GM19099 (cell line): ENCODE results near the gene MGLL.

Experiments
- POLR2A ChIP-seq: IDR thresholded peaks from 3 replicates; pipeline ENCODE4 v1.6.1; 2011; ENCODE audit warnings: low read depth; ENCODE audit not compliant: insufficient read length; ENCODE audit errors: extremely low read depth

MGLL gene

GRCh38 chr3:127822041-127822681, at the start of gene MGLL:
TSS of gene MGLL (minus strand) at chr3:127822515. CDS start at chr3:127822318, 197 bp downstream.
- TF ChIP-seq POLR2A, result no peak

- no peak for TF ChIP-seq POLR2A
Observed at GRCh38 chr3:127870156-127870555, 47.8 kb upstream of the MGLL start.

GRCh38 chr3:127867986-127868385, 45.7 kb upstream of the MGLL start:
- TF ChIP-seq POLR2A, result no peak

GRCh38 chr3:127867412-127867811, 45.1 kb upstream of the MGLL start:
- TF ChIP-seq POLR2A, result no peak

- TF ChIP-seq POLR2A, result no peak
Observed at GRCh38 chr3:127865941-127866340, 43.6 kb upstream of the MGLL start.

GRCh38 chr3:127860211-127860696, 37.9 kb upstream of the MGLL start:
- TF ChIP-seq POLR2A, result no peak

DNA sequence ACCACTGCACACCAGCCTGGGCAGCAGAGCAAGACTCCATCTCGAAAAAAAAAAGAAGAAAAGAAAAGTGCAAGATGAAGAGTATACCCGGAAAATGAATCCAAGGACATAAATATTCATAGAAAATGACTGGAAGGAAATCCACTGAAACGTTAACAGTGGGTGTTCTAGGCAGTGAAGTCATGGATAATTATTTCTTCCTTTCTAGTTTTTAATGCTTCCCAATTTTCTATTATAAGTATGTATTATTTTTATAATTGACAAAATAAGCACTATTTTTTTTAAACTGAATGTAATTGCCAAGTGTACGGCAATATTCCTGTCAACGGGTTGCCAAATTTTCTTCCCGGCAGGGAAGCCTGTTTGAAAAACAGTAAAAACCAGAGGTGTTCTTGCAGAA, 37.4 kb upstream of the MGLL start:
- TF ChIP-seq POLR2A, result no peak

- no peak for TF ChIP-seq POLR2A
Observed at GRCh38 chr3:127858937-127859336, 36.6 kb upstream of the MGLL start.

DNA sequence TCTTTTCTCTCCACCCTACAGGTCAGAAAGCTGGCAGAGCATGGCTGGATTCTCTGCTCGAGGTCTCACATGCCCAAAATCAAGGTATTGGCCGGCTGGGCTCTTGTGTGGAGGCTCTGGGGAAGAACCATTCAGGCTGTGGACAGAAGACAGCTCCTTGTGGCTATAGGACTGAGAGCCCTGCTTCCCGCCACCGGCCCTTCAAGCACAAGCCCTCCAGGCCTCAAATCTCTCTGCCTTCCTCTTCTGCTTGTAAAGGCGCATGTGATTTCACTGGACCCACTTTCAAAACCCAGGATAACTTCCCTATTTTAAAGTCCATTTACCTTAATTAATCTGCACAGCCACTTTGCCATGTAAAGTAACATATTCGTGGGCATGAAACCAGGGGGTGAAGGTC, 36.2 kb upstream of the MGLL start:
- TF ChIP-seq POLR2A, result no peak

- no peak for TF ChIP-seq POLR2A
Observed at GRCh38 chr3:127857333-127857732, 35.0 kb upstream of the MGLL start.

GRCh38 chr3:127856801-127857200, 34.5 kb upstream of the MGLL start:
- no peak for TF ChIP-seq POLR2A

- no peak for TF ChIP-seq POLR2A
Observed at GRCh38 chr3:127855246-127855645, 32.9 kb upstream of the MGLL start.

DNA sequence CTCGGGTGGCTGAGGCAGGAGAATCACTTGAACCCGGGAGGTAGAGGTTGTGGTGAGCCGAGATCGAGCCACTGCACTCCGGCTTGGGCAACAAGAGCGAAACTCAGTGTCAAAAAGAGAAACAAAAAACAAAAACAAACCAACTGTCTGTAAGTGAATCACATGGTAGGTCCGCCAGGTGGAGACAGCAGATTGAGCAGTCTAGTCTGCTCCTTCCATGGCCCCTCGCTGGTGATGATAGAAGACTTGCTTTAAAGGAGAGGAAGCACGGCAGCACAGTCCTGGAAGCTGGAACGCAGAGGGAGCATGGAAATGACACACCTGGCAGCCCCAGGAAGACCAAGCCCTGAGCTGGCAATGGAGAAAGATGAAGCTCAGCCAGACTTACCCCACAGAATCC, 31.4 kb upstream of the MGLL start:
- no peak for TF ChIP-seq POLR2A

DNA sequence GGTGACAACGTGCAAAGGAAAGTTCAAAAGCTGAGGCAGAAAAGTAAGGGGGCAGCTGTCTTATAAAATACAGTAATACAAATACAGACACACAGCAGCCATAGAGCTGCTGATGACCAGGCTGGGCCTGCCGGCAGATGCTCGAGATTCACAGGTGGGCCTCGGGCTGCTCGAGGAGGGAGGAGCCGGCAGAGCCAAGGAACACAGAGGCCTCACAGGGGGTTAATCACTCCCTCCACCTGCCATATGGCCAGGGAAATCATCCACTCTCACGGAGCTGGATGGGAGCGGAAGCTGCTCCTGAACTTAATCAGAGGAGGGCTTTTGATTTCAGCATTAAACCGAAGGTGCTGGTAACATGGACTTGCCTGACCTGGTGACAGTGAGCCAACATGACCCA, 29.6 kb upstream of the MGLL start:
- TF ChIP-seq POLR2A, result no peak

DNA sequence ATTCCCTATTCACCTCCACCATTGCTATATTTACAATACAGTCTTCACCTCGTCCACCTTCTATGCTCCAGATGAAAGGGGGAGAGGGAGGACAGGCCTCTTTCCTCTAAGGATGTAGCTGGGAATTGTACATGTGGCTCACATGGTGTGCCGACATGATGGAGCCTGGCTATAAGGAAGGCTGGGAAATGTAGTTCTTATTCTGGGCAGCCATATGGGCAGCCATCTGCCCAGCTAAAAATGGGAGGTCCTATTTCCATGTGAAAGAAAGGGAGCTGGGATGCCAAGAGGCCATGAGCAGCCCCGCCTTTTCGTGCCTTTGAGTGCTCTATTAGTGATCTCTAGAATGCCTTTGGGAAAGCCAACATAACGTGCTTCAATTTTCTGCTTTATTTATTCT, 27.1 kb upstream of the MGLL start:
- no peak for TF ChIP-seq POLR2A

DNA sequence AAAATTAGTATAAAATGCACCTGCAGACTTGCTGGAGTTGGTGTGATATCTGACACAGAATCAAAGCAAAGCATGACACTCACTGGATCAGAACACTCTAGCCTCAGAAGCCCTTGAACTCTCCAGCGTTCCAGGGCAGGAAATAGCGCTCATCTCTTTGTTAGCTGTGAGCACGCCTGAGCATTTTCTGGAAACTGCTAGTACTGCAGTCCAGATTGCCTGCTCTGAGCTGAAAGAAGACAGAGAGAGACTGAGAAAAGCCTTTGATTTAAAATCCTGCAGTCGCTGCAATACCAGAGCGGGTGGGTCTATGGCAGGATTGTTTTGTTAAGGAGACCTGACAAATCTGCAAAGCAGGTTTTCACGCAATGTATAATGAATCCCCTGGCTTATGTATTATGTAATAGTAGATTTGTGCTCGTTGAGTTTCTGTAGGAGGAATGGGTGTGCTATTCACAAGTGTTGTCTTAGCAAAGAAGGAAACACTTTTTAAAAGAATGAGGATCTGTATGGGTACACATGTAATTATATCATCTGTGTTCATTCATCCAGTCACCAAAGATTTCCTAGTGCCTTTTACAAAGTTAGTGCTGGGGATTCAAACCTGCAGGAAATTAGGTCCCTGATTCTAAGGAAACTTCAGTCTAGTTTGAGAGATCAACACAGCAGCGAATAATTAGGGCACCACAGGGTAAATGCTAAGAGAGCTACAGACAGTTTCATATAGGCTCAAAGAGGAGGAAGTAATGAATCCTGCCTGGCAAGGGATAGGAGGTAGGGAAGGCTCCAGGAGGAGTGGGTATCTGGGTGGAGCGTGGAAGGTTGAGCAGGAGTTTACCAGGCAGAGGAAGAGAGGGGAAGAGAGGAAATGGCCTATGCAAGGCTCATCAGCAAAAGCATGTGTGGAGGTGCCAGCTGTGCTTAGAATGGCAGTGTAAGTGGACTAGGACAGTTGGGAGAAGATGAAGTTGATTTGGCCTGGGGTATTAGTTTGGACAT, 26.1 kb upstream of the MGLL start:
- no peak for TF ChIP-seq POLR2A
